IMR-90 (cell line): Measurements from ENCODE around the gene RUFY1. TPM values are rescaled to one million over a fixed set of nuclear protein-coding genes. Genes with fewer than 3 reads are reported as not detected.

Experiments used
- ATAC-seq: fragments of 200-7000 bp; cut with Tn5 transposase; 2 replicates; pipeline ENCODE4 v1.9.1; 2020; ENCODE audit warnings: low read depth, mild to moderate bottlenecking, moderate library complexity
- BruUV-seq: library from RNA; stranded (reverse); fragments of 400-500 nt; replicated peaks from 2 replicates; lab custom pipeline; 2021; lab: Mats Ljungman, UMichigan
- CTCF ChIA-PET: fragments of 300-600 bp; formaldehyde crosslinking; extraction: SDS; loops from one replicate; lab custom pipeline; 2021; ENCODE audit warnings: antibody characterized with exemption; lab: Yijun Ruan, JAX
- POLR2A ChIA-PET: fragments of 300-600 bp; sonication (Branson Sonifier 250); formaldehyde crosslinking; loops from one replicate; lab custom pipeline; 2022; ENCODE audit warnings: antibody characterized with exemption; ENCODE audit not compliant: unreplicated experiment; lab: Charles Lee
- DNase-seq: peaks from one replicate; pipeline ENCODE4 v3.0.0; 2013
- H2AFZ ChIP-seq: replicated peaks from 2 replicates; pipeline ENCODE3; 2013; ENCODE audit warnings: low read length, mild to moderate bottlenecking; ENCODE audit not compliant: poor library complexity
- H2AK5ac ChIP-seq: 2 replicates; pipeline ENCODE4 v1.6.1; 2013; ENCODE audit warnings: low read depth, low read length, inconsistent platforms
- H2AK9ac ChIP-seq: replicated peaks from 2 replicates; pipeline ENCODE3; 2013; ENCODE audit warnings: mild to moderate bottlenecking, low read depth, low read length, moderate library complexity; ENCODE audit not compliant: poor library complexity
- H2BK120ac ChIP-seq: 2 replicates; pipeline ENCODE4 v1.6.1; 2013; ENCODE audit warnings: low read depth, low read length, inconsistent platforms
- H2BK15ac ChIP-seq: 3 replicates; pipeline ENCODE4 v1.6.1; 2013; ENCODE audit warnings: low read depth, low read length, inconsistent platforms
- H2BK20ac ChIP-seq: 2 replicates; pipeline ENCODE4 v1.6.1; 2013; ENCODE audit warnings: low read depth, mild to moderate bottlenecking, inconsistent platforms, low read length, moderate library complexity
- H2BK5ac ChIP-seq: 2 replicates; pipeline ENCODE4 v1.6.1; 2013; ENCODE audit warnings: mild to moderate bottlenecking, low read depth, low read length, inconsistent platforms; ENCODE audit not compliant: poor library complexity, severe bottlenecking
- H3K14ac ChIP-seq: replicated peaks from 2 replicates; pipeline ENCODE4 v1.6.1; 2013; ENCODE audit warnings: low read depth, low read length, inconsistent platforms
- H3K18ac ChIP-seq: 2 replicates; pipeline ENCODE4 v1.6.1; 2013; ENCODE audit warnings: low read depth, low read length, control low read depth
- H3K23ac ChIP-seq: 2 replicates; pipeline ENCODE4 v1.6.1; 2013; ENCODE audit warnings: low read depth, low read length, inconsistent platforms
- H3K27ac ChIP-seq: 2 replicates; pipeline ENCODE4 v1.5.1; 2013; ENCODE audit warnings: mild to moderate bottlenecking, control low read depth, low read length; ENCODE audit not compliant: insufficient read depth
- H3K27me3 ChIP-seq: 2 replicates; pipeline ENCODE4 v1.6.1; 2013; ENCODE audit warnings: low read length; ENCODE audit not compliant: control insufficient read depth, insufficient read depth
- H3K36me3 ChIP-seq: 2 replicates; pipeline ENCODE4 v1.6.1; 2013; ENCODE audit warnings: low read length, mixed read lengths; ENCODE audit not compliant: control insufficient read depth, insufficient read depth
- H3K4ac ChIP-seq: 2 replicates; pipeline ENCODE4 v1.6.1; 2013; ENCODE audit warnings: low read depth, low read length, inconsistent platforms
- H3K4me1 ChIP-seq: 2 replicates; pipeline ENCODE4 v1.6.1; 2013; ENCODE audit warnings: low read length, mixed read lengths; ENCODE audit not compliant: control insufficient read depth, insufficient read depth
- H3K4me2 ChIP-seq: 2 replicates; pipeline ENCODE4 v1.6.1; 2013; ENCODE audit warnings: low read depth, mild to moderate bottlenecking, control low read depth, low read length, moderate library complexity
- H3K4me3 ChIP-seq: 2 replicates; pipeline ENCODE4 v1.5.1; 2013; ENCODE audit warnings: low read depth, mild to moderate bottlenecking, control low read depth, low read length, moderate library complexity; ENCODE audit not compliant: insufficient read depth
- H3K56ac ChIP-seq: 2 replicates; pipeline ENCODE4 v1.6.1; 2013; ENCODE audit warnings: low read length, inconsistent platforms; ENCODE audit not compliant: insufficient read depth; ENCODE audit errors: extremely low read depth
- H3K79me1 ChIP-seq, 2 experiments: 2 replicates each; pipeline ENCODE4 v1.6.1; 2013; ENCODE audit warnings: low read length in 2 of 2, inconsistent platforms in 1 of 2, low read depth in 1 of 2
- H3K9ac ChIP-seq: 2 replicates; pipeline ENCODE4 v1.6.1; 2013; ENCODE audit warnings: low read depth, low read length, control low read depth
- H3K9me1 ChIP-seq: 2 replicates; pipeline ENCODE4 v1.6.1; 2013; ENCODE audit warnings: low read length, inconsistent platforms; ENCODE audit not compliant: insufficient read depth
- H3K9me3 ChIP-seq: 2 replicates; pipeline ENCODE4 v1.6.1; 2013; ENCODE audit warnings: low read length; ENCODE audit not compliant: control insufficient read depth, insufficient read depth
- H4K20me1 ChIP-seq: 2 replicates; pipeline ENCODE4 v1.6.1; 2013; ENCODE audit warnings: low read length, inconsistent platforms; ENCODE audit not compliant: insufficient read depth
- H4K5ac ChIP-seq: 2 replicates; pipeline ENCODE4 v1.6.1; 2013; ENCODE audit warnings: mild to moderate bottlenecking, low read depth, low read length, control low read depth
- H4K8ac ChIP-seq, 2 experiments: 2 replicates each; pipeline ENCODE4 v1.6.1; 2013; ENCODE audit warnings: low read depth in 2 of 2, low read length in 2 of 2, control low read depth in 1 of 2, inconsistent platforms in 1 of 2
- H4K91ac ChIP-seq: 2 replicates; pipeline ENCODE4 v1.6.1; 2013; ENCODE audit warnings: low read depth, low read length, inconsistent platforms; ENCODE audit not compliant: insufficient read depth
- BHLHE40 ChIP-seq: fragments of 150-350 bp; IDR thresholded peaks from 2 replicates; pipeline ENCODE4 v1.6.1; 2016; ENCODE audit warnings: mild to moderate bottlenecking, low read depth, low read length
- CEBPB ChIP-seq: IDR thresholded peaks from 2 replicates; pipeline ENCODE4 v1.6.1; 2012; ENCODE audit warnings: low read depth, low read length, improper control_type of control experiment
- CHD1 ChIP-seq: IDR thresholded peaks from 2 replicates; pipeline ENCODE4 v1.6.1; 2012; ENCODE audit warnings: low read depth, low read length, improper control_type of control experiment
- FOS ChIP-seq: fragments of 150-350 bp; IDR thresholded peaks from 2 replicates; pipeline ENCODE4 v1.6.1; 2016; ENCODE audit warnings: low read depth, low read length
- MAFK ChIP-seq: IDR thresholded peaks from 2 replicates; pipeline ENCODE4 v1.6.1; 2012; ENCODE audit warnings: low read depth, low read length, improper control_type of control experiment
- MAZ ChIP-seq: IDR thresholded peaks from 2 replicates; pipeline ENCODE4 v1.6.1; 2012; ENCODE audit warnings: low read depth, mild to moderate bottlenecking, low read length, improper control_type of control experiment, moderate library complexity, borderline replicate concordance
- MXI1 ChIP-seq: IDR thresholded peaks from 2 replicates; pipeline ENCODE4 v1.6.1; 2012; ENCODE audit warnings: low read depth, mild to moderate bottlenecking, low read length, moderate library complexity, borderline replicate concordance
- NFE2L2 ChIP-seq: fragments of 150-350 bp; IDR thresholded peaks from 2 replicates; pipeline ENCODE4 v1.6.1; 2016; ENCODE audit warnings: low read depth, mild to moderate bottlenecking, low read length
- POLR2A ChIP-seq: IDR thresholded peaks from 2 replicates; pipeline ENCODE4 v1.6.1; 2012; ENCODE audit warnings: mild to moderate bottlenecking, low read depth, low read length
- RAD21 ChIP-seq: IDR thresholded peaks from 2 replicates; pipeline ENCODE4 v1.6.1; 2012; ENCODE audit warnings: low read length, improper control_type of control experiment
- RCOR1 ChIP-seq: IDR thresholded peaks from 2 replicates; pipeline ENCODE4 v1.6.1; 2012; ENCODE audit warnings: mild to moderate bottlenecking, low read length, improper control_type of control experiment; ENCODE audit not compliant: insufficient replicate concordance
- RFX5 ChIP-seq: IDR thresholded peaks from 2 replicates; pipeline ENCODE4 v1.8.0; 2012; ENCODE audit warnings: low read depth, mild to moderate bottlenecking, low read length, moderate library complexity
- SMC3 ChIP-seq: fragments of 150-350 bp; IDR thresholded peaks from 2 replicates; pipeline ENCODE4 v1.6.1; 2016; ENCODE audit warnings: low read depth, mild to moderate bottlenecking, antibody characterized with exemption, low read length, moderate library complexity
- WGBS, 2 experiments: methylation state at CpG; one replicate each; pipeline versions ENCODE4 v1.1.5 to v1.1.7; 2013; ENCODE audit warnings: missing lambda C conversion rate in 2 of 2; ENCODE audit not compliant: insufficient read length in 1 of 2; ENCODE audit errors: extremely low coverage in 2 of 2; 5-methylcytosine and 5-hydroxymethylcytosine counted together
- dilution Hi-C: fragments of 300-500 bp; cut with HindIII; formaldehyde crosslinking; loops from one replicate; pipeline ENCODE4 v1.14.3; 2018; ENCODE audit warnings: low sequenced_read_pairs; ENCODE audit not compliant: unreplicated experiment
- in situ Hi-C: fragments of 300-500 bp; cut with MboI; formaldehyde crosslinking; loops from 3 replicates; pipeline ENCODE4 v1.14.3; 2019; ENCODE audit warnings: low sequenced_read_pairs, inconsistent platforms, mixed read lengths
- intact Hi-C: fragments of 100-400 bp; cut with micrococcal nuclease; formaldehyde crosslinking; loops from 2 replicates; pipeline ENCODE4 v1.10.0; 2022
- polyA plus RNA-seq, 3 experiments: library from polyadenylated mRNA; depleted of rRNA; stranded (reverse); fragments of >200 nt; gene quantifications; 2 replicates each; pipeline ENCODE4 v1.2.3, GENCODE V29; 2012; ENCODE audit warnings: low replicate concordance in 1 of 3
- total RNA-seq: library from RNA; depleted of rRNA; stranded (reverse); fragments of >200 nt; gene quantifications from 2 replicates; pipeline ENCODE4 v1.2.3, GENCODE V29; 2012
- TF ChIP-seq, protein P1 (sequence below): fragments of 150-350 bp; IDR thresholded peaks from 2 replicates; pipeline ENCODE4 v1.6.1; 2017; ENCODE audit warnings: mild to moderate bottlenecking, antibody characterized with exemption, low read length, low read depth
- TF ChIP-seq, protein P2 (sequence below): conservative IDR thresholded peaks from 2 replicates; pipeline ENCODE4 v1.5.1; 2012; ENCODE audit warnings: mild to moderate bottlenecking, low read depth, low read length, improper control_type of control experiment

RUFY1 gene
- total and polyA plus RNA-seq, 2 of the 4 experiments (the other 2 are of a cell fraction), result 19.5 to 21.8 TPM

DNA sequence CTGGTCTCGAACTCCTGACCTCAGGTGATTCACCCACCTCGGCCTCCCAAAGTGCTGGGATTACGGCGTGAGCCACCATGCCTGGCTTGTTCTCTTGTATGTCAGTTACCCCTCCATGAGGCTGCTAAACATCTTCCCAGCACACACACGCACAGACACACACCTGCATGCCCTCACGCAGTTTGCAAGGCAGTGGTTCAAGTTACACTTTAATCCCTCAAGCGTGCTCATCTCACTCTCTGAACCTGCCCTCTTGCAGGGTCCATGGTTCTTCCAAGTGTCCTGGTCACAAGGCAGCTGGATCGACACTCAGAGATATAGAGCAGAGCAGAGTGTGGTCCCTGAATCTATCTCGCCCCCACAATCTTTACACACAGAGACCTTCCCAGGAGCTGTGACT lies 34.1 kb upstream of the RUFY1 start:
- H3K9me3 ChIP-seq, result no peaks in the 10 kb centered on the region
- H2AK9ac ChIP-seq, result no peak overlapping the region
- no peak overlapping the region for H2BK15ac ChIP-seq
- no peak overlapping the region for H2AK5ac ChIP-seq
- H4K91ac ChIP-seq, result no peak overlapping the region
- H3K79me1 ChIP-seq, result no peaks in the 10 kb centered on the region
- no peak overlapping the region for H3K4me3 ChIP-seq
- no peaks in the 10 kb centered on the region for H3K9me1 ChIP-seq
- intact Hi-C loops, result no loop called here
- ATAC-seq (no peak), DNase-seq (no peak)
- ChIA-PET CTCF (no interaction called here), POLR2A (no interaction called here)
- H3K4me2 ChIP-seq, result no peak overlapping the region
- no TSS peak for BruUV-seq
- H2BK5ac ChIP-seq, result no peak overlapping the region
- H4K5ac ChIP-seq, result no peak overlapping the region
- no peak overlapping the region for H3K23ac ChIP-seq
- H3K18ac ChIP-seq, result no peak overlapping the region
- H4K8ac ChIP-seq, result no peak overlapping the region
- H3K9ac ChIP-seq, result no peak overlapping the region
- TF ChIP-seq NFE2L2, result no peak
- no peak for TF ChIP-seq FOS
- TF ChIP-seq BHLHE40, result no peak
- TF ChIP-seq, protein P1, sequence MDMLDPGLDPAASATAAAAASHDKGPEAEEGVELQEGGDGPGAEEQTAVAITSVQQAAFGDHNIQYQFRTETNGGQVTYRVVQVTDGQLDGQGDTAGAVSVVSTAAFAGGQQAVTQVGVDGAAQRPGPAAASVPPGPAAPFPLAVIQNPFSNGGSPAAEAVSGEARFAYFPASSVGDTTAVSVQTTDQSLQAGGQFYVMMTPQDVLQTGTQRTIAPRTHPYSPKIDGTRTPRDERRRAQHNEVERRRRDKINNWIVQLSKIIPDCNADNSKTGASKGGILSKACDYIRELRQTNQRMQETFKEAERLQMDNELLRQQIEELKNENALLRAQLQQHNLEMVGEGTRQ, result no peak
- no peak for TF ChIP-seq MAFK
- no peak for TF ChIP-seq SMC3
- TF ChIP-seq MXI1, result no peak
- no peak for TF ChIP-seq MAZ
- TF ChIP-seq CEBPB, result no peak
- TF ChIP-seq RAD21, result no peak
- TF ChIP-seq RCOR1, result no peak
- TF ChIP-seq CHD1, result no peak
- TF ChIP-seq, protein P2, sequence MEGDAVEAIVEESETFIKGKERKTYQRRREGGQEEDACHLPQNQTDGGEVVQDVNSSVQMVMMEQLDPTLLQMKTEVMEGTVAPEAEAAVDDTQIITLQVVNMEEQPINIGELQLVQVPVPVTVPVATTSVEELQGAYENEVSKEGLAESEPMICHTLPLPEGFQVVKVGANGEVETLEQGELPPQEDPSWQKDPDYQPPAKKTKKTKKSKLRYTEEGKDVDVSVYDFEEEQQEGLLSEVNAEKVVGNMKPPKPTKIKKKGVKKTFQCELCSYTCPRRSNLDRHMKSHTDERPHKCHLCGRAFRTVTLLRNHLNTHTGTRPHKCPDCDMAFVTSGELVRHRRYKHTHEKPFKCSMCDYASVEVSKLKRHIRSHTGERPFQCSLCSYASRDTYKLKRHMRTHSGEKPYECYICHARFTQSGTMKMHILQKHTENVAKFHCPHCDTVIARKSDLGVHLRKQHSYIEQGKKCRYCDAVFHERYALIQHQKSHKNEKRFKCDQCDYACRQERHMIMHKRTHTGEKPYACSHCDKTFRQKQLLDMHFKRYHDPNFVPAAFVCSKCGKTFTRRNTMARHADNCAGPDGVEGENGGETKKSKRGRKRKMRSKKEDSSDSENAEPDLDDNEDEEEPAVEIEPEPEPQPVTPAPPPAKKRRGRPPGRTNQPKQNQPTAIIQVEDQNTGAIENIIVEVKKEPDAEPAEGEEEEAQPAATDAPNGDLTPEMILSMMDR, result no peak
- TF ChIP-seq POLR2A, result no peak
- no peak for TF ChIP-seq RFX5
- H3K27ac ChIP-seq, result no peak overlapping the region
- no peaks in the 10 kb centered on the region for H3K36me3 ChIP-seq
- 85% methylated on average over 7 of the region's 9 CpGs; no CpG with 5 or more reads in 1 of the 2 experiments for WGBS, 2 experiments
- H3K4me1 ChIP-seq, result no peaks in the 10 kb centered on the region
- dilution Hi-C loops, result no loop called here
- H2AFZ ChIP-seq, result no peak overlapping the region
- in situ Hi-C loops, result no loop called here
- peaks cover 6% of the 10 kb centered on the region for H3K27me3 ChIP-seq
- H2BK120ac ChIP-seq, result no peak overlapping the region
- H3K14ac ChIP-seq, result no peak overlapping the region
- no peak overlapping the region for H3K56ac ChIP-seq
- no peaks in the 10 kb centered on the region for H4K20me1 ChIP-seq
- no peak overlapping the region for H3K4ac ChIP-seq
- no peak overlapping the region for H2BK20ac ChIP-seq
